K562 (cell line): ENCODE results near the gene KANK2. TPM values are rescaled to one million over a fixed set of nuclear protein-coding genes. Genes with fewer than 3 reads are reported as not detected.

Experiments used
- CBFB ChIP-seq: sonication (generic); formaldehyde crosslinking; IDR thresholded peaks from 2 replicates; pipeline ENCODE4 v1.4.0; 2020; ENCODE audit warnings: mild to moderate bottlenecking, missing genetic modification reagents
- KDM1A ChIP-seq, 2 experiments: fragments of 450-650 bp; IDR thresholded peaks; 2 replicates each; pipeline ENCODE4 v1.6.1; 2016; ENCODE audit warnings: mild to moderate bottlenecking in 2 of 2
- RAD21 ChIP-seq, 2 experiments: fragments of 250-450 bp in 1 of 2; fragments of 450-650 bp in 1 of 2; sonication (Bioruptor Pico) in 1 of 2; formaldehyde crosslinking in 1 of 2; IDR thresholded peaks in 1 of 2; conservative IDR thresholded peaks in 1 of 2; 2 replicates each; pipeline versions ENCODE4 v1.4.0 to v1.8.0; 2020 to 2022; ENCODE audit warnings: mild to moderate bottlenecking in 2 of 2, moderate library complexity in 1 of 2
- RBM14 ChIP-seq: fragments of 200-400 bp; formaldehyde crosslinking; IDR thresholded peaks from 2 replicates; pipeline ENCODE4 v1.6.1; 2018; ENCODE audit warnings: low read depth, mild to moderate bottlenecking, low read length, moderate library complexity, borderline replicate concordance; ENCODE audit not compliant: insufficient read depth
- SMAD1 ChIP-seq: fragments of 150-350 bp; IDR thresholded peaks from 2 replicates; pipeline ENCODE4 v1.6.1; 2014; ENCODE audit warnings: low read length, low read depth; ENCODE audit not compliant: partially characterized antibody
- TCF7 ChIP-seq: sonication (generic); IDR thresholded peaks from 2 replicates; pipeline ENCODE4 v1.6.1; 2016; ENCODE audit warnings: antibody characterized with exemption, borderline replicate concordance
- ZNF282 ChIP-seq: sonication (generic); formaldehyde crosslinking; IDR thresholded peaks from 2 replicates; pipeline ENCODE4 v1.8.1; 2023; ENCODE audit warnings: missing genetic modification reagents
- polyA plus RNA-seq, 8 experiments: library from polyadenylated mRNA; depleted of rRNA in 4 of 8; stranded (reverse) in 5 of 8; unstranded in 3 of 8; fragments of >200 nt; fragmentation: Nextera tagmentation in 2 of 8; fragmentation: Illumina TruSeq in 1 of 8; extraction: Ambion mirVana in 2 of 8; extraction: Trizol in 1 of 8; gene quantifications; 2 replicates each; pipeline versions ENCODE4 v1.2.1 to v1.2.3, GENCODE V29; 2011 to 2014; ENCODE audit warnings: inconsistent platforms in 1 of 8, missing spikeins in 1 of 8
- total RNA-seq, 7 experiments: library from RNA; depleted of rRNA in 6 of 7; stranded (reverse); fragments of >200 nt in 6 of 7; fragmentation: Illumina TruSeq in 2 of 7; extraction: Trizol in 2 of 7; gene quantifications; 2 replicates each; pipeline versions ENCODE4 v1.2.1 to v1.2.3, GENCODE V29; 2011 to 2021; ENCODE audit warnings: low replicate concordance in 1 of 7
- TF ChIP-seq, protein P1 (sequence below): fragments of 450-650 bp; IDR thresholded peaks from 2 replicates; pipeline ENCODE4 v1.6.1; 2016; ENCODE audit warnings: mild to moderate bottlenecking, moderate library complexity
- TF ChIP-seq, protein P2 (sequence below): sonication (generic); formaldehyde crosslinking; IDR thresholded peaks from 2 replicates; pipeline ENCODE4 v1.8.1; 2023; ENCODE audit warnings: mild to moderate bottlenecking, missing genetic modification reagents
- TF ChIP-seq, protein P3 (sequence below): sonication (generic); formaldehyde crosslinking; IDR thresholded peaks from 2 replicates; pipeline ENCODE4 v1.8.1; 2023; ENCODE audit warnings: mild to moderate bottlenecking, missing genetic modification reagents

Gene KANK2
- total and polyA plus RNA-seq, 9 of the 15 experiments (the other 6 are each of a cell fraction or from before 2014, with no cell fraction given) = 4.4 to 47.8 (median 21.3) TPM

DNA sequence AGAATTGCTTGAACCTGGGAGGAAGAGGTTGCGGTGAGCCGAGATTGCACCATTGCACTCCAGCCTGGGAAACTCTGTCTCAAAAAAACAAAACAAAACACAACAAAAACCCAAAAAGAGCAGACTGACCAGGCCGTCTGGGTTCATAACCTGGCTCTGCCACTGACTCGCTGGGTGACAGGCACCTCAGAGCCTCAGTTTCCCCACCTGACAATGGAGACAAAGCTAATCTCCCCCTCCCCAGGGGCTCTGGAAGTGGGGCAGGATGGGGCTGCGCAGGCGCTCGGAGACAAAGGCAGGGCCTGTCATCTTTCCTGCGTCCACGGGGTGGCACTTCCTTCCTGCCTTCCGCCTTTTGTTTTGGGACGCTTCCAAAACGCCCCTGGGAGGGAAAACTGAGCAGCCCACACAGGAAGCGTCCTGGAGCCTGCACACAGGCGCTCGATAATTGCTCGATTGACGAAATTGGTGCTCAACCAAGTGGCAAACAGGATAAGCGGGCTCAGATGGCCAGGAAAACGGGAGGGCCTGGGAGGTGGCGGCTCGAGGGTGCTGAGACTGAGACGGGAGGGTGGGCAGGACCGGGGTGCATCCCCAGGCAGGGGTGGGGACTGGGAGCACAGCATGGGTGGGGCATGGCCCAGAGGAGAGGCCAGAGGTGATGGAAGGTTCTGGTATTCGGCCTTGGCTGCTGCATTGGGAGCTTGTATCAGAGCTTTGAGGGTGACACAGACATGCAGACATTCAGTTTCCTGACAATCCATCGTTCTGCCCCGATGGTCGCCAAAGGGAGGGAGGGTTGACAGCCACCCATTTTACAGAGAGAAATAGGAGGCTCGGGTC is 59.6 kb downstream of the KANK2 start (continued):
- TF ChIP-seq, protein P1, sequence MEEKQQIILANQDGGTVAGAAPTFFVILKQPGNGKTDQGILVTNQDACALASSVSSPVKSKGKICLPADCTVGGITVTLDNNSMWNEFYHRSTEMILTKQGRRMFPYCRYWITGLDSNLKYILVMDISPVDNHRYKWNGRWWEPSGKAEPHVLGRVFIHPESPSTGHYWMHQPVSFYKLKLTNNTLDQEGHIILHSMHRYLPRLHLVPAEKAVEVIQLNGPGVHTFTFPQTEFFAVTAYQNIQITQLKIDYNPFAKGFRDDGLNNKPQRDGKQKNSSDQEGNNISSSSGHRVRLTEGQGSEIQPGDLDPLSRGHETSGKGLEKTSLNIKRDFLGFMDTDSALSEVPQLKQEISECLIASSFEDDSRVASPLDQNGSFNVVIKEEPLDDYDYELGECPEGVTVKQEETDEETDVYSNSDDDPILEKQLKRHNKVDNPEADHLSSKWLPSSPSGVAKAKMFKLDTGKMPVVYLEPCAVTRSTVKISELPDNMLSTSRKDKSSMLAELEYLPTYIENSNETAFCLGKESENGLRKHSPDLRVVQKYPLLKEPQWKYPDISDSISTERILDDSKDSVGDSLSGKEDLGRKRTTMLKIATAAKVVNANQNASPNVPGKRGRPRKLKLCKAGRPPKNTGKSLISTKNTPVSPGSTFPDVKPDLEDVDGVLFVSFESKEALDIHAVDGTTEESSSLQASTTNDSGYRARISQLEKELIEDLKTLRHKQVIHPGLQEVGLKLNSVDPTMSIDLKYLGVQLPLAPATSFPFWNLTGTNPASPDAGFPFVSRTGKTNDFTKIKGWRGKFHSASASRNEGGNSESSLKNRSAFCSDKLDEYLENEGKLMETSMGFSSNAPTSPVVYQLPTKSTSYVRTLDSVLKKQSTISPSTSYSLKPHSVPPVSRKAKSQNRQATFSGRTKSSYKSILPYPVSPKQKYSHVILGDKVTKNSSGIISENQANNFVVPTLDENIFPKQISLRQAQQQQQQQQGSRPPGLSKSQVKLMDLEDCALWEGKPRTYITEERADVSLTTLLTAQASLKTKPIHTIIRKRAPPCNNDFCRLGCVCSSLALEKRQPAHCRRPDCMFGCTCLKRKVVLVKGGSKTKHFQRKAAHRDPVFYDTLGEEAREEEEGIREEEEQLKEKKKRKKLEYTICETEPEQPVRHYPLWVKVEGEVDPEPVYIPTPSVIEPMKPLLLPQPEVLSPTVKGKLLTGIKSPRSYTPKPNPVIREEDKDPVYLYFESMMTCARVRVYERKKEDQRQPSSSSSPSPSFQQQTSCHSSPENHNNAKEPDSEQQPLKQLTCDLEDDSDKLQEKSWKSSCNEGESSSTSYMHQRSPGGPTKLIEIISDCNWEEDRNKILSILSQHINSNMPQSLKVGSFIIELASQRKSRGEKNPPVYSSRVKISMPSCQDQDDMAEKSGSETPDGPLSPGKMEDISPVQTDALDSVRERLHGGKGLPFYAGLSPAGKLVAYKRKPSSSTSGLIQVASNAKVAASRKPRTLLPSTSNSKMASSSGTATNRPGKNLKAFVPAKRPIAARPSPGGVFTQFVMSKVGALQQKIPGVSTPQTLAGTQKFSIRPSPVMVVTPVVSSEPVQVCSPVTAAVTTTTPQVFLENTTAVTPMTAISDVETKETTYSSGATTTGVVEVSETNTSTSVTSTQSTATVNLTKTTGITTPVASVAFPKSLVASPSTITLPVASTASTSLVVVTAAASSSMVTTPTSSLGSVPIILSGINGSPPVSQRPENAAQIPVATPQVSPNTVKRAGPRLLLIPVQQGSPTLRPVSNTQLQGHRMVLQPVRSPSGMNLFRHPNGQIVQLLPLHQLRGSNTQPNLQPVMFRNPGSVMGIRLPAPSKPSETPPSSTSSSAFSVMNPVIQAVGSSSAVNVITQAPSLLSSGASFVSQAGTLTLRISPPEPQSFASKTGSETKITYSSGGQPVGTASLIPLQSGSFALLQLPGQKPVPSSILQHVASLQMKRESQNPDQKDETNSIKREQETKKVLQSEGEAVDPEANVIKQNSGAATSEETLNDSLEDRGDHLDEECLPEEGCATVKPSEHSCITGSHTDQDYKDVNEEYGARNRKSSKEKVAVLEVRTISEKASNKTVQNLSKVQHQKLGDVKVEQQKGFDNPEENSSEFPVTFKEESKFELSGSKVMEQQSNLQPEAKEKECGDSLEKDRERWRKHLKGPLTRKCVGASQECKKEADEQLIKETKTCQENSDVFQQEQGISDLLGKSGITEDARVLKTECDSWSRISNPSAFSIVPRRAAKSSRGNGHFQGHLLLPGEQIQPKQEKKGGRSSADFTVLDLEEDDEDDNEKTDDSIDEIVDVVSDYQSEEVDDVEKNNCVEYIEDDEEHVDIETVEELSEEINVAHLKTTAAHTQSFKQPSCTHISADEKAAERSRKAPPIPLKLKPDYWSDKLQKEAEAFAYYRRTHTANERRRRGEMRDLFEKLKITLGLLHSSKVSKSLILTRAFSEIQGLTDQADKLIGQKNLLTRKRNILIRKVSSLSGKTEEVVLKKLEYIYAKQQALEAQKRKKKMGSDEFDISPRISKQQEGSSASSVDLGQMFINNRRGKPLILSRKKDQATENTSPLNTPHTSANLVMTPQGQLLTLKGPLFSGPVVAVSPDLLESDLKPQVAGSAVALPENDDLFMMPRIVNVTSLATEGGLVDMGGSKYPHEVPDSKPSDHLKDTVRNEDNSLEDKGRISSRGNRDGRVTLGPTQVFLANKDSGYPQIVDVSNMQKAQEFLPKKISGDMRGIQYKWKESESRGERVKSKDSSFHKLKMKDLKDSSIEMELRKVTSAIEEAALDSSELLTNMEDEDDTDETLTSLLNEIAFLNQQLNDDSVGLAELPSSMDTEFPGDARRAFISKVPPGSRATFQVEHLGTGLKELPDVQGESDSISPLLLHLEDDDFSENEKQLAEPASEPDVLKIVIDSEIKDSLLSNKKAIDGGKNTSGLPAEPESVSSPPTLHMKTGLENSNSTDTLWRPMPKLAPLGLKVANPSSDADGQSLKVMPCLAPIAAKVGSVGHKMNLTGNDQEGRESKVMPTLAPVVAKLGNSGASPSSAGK = peak; percentile 65
- TF ChIP-seq SMAD1 (peak; percentile 49), RAD21 (CRISPR knock-in tag; conservative IDR thresholded peaks at IDR 0.05 in 1 of 2, IDR thresholded peaks at IDR 0.05 in 1 of 2) (peak; percentile 94), KDM1A (IDR thresholded peaks at IDR 0.05) (0 out of 4 replicates have a peak, but pooled peaks of 1 of the 2 experiments have one; percentile 27), ZNF282 (CRISPR knock-in tag) (no peak), CBFB (CRISPR knock-in tag) (peak; percentile 71; the same call in 1 of the 2 replicates), RBM14 (no peak), TCF7 (no peak)
- TF ChIP-seq, protein P2, sequence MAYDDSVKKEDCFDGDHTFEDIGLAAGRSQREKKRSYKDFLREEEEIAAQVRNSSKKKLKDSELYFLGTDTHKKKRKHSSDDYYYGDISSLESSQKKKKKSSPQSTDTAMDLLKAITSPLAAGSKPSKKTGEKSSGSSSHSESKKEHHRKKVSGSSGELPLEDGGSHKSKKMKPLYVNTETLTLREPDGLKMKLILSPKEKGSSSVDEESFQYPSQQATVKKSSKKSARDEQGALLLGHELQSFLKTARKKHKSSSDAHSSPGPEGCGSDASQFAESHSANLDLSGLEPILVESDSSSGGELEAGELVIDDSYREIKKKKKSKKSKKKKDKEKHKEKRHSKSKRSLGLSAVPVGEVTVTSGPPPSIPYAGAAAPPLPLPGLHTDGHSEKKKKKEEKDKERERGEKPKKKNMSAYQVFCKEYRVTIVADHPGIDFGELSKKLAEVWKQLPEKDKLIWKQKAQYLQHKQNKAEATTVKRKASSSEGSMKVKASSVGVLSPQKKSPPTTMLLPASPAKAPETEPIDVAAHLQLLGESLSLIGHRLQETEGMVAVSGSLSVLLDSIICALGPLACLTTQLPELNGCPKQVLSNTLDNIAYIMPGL (CRISPR knock-in tag) = no peak
- TF ChIP-seq, protein P3, sequence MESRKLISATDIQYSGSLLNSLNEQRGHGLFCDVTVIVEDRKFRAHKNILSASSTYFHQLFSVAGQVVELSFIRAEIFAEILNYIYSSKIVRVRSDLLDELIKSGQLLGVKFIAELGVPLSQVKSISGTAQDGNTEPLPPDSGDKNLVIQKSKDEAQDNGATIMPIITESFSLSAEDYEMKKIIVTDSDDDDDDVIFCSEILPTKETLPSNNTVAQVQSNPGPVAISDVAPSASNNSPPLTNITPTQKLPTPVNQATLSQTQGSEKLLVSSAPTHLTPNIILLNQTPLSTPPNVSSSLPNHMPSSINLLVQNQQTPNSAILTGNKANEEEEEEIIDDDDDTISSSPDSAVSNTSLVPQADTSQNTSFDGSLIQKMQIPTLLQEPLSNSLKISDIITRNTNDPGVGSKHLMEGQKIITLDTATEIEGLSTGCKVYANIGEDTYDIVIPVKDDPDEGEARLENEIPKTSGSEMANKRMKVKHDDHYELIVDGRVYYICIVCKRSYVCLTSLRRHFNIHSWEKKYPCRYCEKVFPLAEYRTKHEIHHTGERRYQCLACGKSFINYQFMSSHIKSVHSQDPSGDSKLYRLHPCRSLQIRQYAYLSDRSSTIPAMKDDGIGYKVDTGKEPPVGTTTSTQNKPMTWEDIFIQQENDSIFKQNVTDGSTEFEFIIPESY = peak; percentile 78
